Sigmoid colon (tissue), 4 donors: ENCODE data around the gene CFAP410.

Experiments used
- CTCF ChIP-seq, 4 experiments: fragments of 450-650 bp in 3 of 4; fragments of 200-600 bp in 1 of 4; IDR thresholded peaks; one replicate each; pipeline ENCODE4 v1.5.1; 2016 to 2019; ENCODE audit warnings: antibody characterized with exemption in 4 of 4, mild to moderate bottlenecking in 3 of 4, moderate library complexity in 2 of 4
- EP300 ChIP-seq, 4 donors: sonication (generic); formaldehyde crosslinking; IDR thresholded peaks; one replicate each; pipeline ENCODE4 v1.6.1; 2017; ENCODE audit warnings: antibody characterized with exemption in 4 of 4
- POLR2A ChIP-seq, 2 donors: fragments of 450-650 bp; IDR thresholded peaks; one replicate each; pipeline ENCODE4 v1.6.1; 2016; ENCODE audit warnings: antibody characterized with exemption in 2 of 2, mild to moderate bottlenecking in 2 of 2, moderate library complexity in 2 of 2
- POLR2AphosphoS5 ChIP-seq, 4 donors: sonication (generic); formaldehyde crosslinking; IDR thresholded peaks; one replicate each; pipeline ENCODE4 v1.6.1; 2017; ENCODE audit warnings: antibody characterized with exemption in 4 of 4

GRCh38 chr21:44279354-44280260, 59.6 kb downstream of the CFAP410 start:
- TF ChIP-seq CTCF (IDR thresholded peaks at IDR 0.05) (no peak), POLR2AphosphoS5 (IDR thresholded peaks at IDR 0.05) (no peak), EP300 (IDR thresholded peaks at IDR 0.05) (no peak), POLR2A (IDR thresholded peaks at IDR 0.05) (no peak)
